Measurements from ENCODE around the gene FGF18.

FGF18 gene

DNA sequence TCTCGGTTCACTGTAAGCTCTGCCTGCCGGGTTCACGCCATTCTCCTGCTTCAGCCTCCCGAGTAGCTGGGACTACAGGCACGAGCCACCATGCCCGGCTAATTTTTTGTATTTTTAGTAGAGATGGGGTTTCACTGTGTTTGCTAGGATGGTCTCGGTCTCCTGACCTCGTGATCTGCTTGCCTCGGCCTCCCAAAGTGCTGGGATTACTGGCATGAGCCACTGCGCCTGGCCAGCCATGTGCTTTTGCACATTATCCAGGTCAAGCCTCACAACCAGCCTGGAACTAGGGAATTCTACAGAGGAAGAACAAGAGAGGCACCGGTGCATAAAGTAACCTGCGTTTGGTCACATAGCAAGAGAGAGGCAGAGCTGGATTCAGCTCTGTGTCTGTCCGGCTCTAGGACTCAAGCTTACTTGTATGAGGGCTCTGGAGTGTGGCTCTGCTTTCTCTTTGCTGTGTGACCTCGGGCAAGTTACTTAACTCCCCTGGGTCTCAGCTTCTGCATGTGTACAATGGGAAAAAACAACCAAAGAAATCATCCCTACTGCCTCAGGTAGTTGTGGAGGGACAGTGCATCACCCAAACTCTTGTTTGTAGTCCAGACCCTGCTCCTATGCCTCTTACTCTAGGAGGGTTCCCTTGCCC, 6.3 kb downstream of the FGF18 start:
- no peak for DNase-seq

DNA sequence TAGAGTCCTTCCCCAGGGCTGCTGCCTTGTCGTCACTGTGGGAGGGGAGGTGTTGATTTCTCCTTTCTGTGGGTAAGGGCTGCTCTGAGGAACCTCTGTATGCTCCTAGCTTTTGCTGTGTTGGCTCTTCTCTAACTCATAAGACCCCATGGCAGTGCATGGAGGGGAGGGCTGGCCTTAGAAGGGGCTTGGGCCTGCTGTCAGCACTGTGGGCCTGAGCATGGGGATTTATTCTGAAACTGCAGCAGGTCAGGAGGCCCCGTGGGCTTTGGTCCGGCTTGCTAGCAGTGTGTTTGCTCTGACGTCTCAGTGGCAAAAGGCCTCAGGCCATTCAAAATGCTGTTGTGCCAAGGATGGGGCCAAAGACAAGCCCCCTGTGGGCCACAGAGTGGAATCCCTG, 6.8 kb downstream of the FGF18 start:
- no peak for DNase-seq

DNA sequence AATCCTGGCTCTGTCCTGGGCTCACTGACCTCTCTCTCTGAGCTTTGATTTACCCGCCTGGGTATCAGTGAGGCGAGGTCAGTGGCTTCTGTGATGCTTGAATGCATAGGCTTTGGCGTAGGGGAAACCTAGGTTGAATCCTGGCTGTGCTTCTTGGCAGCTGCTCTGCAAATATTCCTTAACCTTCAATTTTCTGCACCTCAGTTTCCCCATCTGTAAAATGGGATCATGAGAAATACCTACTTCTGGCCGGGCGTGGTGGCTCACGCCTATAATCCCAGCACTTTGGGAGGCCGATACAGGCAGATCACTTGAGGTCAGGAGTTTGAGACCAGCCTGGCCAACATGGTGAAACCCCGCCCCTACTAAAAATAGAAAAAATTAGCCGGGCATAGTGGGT, 7.2 kb downstream of the FGF18 start:
- no peak for DNase-seq

DNA sequence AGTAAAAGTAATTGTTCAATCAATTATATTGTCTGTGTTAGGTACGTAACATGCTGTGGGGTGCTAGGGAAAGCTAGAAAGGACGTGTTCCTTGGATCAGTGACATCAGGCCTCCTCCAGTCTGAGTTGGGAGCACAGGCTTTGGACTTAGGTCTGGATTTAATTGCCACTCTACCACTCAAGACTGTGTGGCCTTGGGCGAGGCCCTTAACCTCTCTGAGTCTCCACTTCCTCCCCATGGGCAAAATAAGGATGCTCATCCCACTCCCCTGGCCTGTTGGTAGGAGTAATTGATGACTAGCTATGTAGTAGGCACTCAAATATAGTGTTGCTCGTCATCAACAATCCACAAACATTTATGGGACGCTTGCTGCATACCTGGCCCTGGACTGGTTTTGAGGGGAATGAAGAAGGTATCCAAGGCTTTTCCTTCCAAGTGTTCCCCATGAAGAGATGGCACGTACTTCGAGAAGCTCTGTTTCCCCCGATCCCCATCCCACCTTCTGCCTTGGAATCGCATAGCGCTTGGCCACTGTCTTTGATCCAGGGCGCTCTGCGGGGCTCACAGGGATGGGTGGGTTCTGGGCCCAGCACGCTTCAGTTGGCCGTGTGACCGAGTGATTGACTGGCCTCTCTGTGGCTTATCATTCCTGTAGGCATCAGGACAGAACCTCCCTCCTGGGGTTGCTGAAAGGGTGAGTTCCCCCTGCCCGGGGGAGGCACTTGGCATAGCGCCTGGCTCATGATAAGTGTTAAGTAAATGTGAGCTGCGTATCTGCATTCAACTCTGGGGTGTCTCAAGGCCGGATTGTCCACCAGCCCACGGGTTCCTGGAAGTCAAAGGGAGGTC, 8.1 kb downstream of the FGF18 start:
- DNase-seq, result no peak

DNA sequence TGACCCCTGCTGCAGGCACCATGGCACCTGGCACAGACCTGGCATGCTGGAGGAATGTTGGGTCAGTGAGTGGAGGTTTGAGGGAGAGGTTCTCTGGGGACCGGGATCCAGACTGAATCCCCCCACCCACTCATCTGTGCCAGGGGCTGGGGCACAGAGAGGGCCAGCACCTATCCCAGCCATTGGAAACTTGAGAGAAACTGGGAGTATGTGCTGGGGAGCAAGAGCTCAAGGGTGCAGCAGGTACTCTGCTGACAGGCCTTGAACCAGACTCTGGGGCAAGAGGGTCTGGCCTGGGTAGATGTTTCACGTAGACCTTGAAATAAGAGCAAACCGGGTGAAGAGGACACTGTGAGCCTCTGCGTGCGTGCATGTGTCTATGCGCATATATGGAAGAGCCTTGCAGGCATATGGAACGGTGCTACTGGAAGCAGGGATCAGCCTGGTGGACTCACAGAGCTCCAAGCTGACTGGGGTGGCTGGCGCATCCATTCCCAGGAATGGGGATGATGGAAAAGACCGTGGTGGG, 8.8 kb downstream of the FGF18 start:
- no peak for DNase-seq

DNA sequence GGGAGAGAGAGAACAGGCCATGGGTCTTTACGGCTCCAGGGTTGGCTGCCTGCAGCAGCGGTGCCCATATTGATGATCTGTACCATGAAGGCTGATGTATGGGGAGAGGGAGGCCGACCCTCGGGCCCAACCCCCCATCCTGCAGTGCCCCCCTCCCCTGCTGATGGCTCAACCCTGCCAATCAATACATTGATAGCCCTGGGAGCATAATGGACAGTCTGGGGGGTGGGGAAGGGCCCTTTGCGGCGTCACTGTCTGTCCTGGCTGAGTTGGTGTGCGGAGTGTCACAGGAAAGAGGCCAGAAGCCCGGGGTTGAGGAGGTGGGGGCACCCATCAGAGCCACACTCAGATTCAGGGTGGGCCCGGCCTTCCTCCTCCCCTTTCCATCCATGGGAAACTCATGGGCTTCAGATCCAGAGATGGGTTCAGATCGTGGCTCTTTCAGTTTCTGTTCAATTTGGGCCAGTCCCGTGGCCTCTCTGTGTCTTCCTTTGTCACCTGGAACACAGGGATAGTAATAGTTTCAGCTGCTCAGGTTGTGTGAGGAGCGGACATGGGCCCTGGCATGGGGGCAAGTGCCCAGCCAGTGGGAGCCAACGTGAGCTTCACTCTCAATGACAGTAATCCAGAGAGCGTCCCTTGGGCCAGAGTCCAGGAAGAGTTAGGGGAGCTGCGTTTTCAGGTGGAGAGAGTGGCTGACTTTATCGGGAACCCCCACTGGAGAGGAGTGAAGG, 9.5 kb downstream of the FGF18 start:
- no peak for DNase-seq

DNA sequence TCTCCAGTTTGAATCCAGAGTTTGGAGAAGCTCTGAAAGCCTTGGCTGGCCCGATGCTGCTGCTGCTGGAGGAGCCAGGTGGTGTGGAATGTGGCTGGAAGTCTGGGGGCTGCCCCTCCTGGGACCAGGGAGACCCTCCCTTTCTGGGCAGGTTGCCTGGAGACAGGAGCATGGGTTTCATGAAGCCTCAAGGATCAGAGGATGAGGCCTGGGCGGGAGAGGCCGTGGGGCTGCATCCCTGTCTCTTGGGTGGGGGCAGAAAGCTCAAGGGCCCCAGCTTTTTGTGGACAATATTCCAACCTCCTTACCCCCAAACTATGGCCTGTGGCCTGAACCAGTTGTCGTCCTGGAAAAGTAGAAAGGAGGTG, 10.1 kb downstream of the FGF18 start:
- DNase-seq, result no peak

DNA sequence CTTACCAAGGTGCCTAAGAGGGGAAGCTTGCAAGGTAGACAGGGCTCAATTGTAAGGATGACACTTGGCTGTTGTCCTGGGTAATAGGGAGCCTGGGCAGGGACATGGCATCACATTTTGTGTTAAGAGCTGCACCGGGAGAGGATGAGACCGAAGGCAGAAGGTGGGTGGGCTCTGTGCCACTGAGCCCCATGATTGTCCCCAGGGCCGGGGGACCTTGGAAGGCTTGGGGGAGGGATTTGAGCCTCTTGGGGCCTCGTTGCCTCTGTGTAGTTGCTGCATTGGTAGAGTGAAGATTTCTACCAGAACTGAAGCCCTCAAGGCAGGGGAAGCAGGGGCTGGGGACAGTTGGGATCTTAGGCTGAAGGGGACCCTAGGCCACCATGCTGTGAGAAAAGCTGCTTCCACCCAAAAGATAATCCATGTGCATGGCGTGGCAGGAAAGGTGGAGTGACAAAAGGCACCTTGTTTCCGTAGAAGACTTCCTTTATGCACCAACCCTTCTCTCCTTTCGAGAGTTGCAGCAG, 11.9 kb downstream of the FGF18 start:
- DNase-seq, result no peak

DNA sequence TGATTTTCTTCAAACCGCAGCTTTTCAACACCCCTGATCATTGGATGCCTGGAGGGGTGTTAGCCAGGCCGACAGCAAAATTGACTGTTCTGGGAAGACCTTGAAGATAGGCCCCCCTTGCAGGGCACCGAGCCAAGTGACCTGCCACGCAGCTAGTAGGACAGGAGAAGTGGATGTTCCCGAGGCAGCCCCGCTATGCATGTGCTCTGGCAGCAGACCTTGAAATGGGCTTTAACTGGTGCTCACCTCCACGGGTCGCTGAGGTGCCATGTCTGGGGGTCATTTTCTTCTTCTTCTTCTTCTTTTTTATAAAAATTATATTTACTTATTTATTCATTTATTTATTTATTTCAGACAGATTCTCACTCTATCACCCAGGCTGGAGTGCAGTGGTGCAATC, 12.6 kb downstream of the FGF18 start:
- no peak for DNase-seq

DNA sequence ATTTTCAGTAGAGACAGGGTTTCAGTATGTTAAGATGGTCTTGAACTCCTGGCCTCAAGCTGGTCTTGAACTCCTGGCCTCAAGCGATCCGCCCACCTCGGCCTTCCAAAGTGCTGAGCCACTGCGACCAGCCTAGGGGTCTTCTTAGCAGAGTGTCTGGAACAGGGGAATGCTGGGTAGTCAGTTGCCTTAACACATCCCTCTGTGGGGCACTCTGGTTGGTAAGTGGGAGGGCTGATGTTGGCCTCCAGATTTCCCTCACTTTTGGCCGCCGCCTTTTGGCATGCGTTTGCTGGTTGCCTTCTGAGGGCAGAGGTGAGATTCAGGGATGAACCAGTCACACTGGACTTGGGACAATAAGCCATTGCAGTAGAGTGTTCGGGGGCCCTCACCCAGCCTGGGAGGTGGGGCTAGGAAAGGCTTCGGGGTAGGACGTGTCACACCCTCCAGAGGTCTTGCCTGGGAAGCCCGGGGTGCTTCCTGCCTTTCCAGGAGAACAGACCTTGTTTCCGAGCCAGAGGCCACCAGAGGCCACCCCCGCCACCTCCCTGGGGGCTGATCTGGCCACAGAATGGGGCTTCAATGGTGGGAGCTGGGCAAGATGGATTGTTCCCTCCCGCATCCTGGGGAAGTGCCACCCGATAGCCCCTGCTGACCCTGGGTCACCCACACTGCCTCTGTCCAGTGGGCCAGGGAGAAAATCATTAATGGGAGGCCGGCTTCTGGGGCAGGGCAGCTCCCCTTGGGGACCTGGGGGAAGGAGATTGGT, 13.3 kb downstream of the FGF18 start:
- DNase-seq, result no peak

DNA sequence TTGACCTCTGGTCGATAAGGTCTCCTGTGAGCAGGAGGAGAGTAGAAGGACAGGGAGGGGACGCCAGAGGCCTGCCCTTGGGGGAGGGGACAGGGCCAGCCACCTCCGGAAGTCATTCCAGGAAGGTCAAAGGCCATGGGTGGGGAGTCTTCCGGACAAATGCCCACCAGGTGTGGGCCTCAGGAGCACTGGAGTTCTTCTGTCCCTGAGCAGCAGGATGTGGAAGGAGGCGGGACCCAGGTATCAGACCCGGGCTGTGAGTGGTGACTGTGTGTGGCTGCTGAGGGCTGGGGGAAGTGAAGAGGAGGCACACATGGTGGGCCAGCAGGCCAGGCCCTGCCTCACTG, 13.9 kb downstream of the FGF18 start:
- DNase-seq, result no peak

DNA sequence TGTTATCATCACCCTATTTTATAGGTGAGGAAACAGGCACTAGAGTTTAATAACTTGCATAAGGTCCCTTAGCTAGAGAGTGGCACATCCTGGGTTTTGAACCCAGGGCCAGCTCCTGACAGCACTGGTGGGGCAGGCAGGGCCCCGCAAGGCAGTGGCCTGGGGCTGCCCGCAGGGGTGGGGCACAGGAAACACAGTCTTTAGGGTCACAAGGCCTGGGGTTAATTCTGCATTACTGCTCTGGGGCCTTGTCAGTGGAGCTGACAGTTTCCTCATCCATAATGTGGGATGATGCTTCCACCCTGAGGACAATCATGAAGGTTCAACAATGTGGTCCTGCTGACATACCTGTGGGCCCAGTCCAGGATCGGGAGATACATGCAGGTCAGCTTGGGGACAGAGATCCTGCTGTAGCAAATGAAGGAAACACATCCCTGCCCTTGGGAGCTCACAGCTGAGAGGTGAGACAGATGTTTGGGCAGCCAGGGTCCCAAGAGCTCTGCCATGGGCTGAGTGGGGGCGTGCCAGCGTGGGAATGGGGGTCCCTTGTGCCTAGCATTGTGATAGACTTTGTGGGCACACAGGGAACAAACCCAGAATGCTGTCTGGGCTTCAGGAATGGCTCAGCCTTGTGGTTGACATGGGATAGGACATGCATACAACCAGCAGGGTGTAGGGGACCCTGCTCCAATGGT, 14.7 kb downstream of the FGF18 start:
- no peak for DNase-seq

DNA sequence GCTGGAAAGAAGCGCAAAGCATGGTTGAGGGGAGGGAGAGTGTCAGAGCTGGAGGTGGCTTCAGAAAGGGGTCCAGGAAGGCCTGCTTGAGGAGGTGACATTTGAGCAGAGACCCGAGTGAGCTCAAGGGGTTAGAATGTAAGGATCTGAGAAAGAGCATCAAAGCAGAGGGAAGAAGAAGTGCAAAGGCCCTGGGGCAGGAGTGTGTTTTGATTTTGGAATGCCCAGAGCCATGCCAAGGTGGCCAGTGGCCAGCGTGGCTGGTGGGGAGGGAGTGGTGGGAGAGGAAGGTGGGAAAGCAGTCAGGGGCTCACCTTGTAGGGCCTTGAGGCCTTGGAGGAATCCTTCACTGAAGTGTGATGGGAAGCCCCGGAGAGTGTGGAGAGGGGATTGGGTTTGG, 15.4 kb downstream of the FGF18 start:
- DNase-seq, result no peak

DNA sequence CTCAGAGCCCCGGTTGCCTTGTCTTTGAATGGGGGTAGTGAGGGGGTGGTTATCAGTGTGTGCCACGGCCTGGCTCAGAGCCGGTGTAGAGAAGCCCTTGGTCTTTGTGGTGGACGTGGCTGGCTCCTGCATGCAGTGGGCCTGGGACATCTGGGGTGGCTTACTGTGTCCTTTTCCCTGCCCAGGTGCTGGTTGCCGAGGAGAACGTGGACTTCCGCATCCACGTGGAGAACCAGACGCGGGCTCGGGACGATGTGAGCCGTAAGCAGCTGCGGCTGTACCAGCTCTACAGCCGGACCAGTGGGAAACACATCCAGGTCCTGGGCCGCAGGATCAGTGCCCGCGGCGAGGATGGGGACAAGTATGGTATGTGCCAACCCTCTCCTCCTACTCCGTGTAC, 16.5 kb downstream of the FGF18 start:
- no peak for DNase-seq

DNA sequence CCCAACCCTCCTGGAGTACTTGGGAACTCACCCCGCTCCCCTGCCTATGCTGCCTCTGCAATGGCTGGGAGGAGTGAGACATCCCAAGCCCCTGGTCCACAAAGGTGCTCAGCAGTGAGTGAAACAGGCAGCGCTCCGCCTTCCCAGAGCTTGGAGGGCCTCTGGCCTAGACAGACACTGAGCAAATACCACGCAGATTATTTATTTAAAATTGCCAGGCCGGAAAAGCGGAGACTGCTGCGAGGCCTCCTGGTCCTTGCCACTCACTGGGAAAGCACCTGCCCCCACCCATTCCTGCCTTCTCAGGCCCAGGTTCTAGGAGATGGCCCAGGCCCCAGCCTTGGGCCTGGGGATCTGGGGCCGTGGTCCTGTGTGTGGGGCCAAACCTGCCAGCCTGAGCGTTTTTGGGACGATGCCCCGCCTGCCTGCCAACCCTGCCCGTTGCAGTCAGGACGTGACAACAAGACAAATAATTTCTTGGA, 17.4 kb downstream of the FGF18 start:
- no peak for DNase-seq

DNA sequence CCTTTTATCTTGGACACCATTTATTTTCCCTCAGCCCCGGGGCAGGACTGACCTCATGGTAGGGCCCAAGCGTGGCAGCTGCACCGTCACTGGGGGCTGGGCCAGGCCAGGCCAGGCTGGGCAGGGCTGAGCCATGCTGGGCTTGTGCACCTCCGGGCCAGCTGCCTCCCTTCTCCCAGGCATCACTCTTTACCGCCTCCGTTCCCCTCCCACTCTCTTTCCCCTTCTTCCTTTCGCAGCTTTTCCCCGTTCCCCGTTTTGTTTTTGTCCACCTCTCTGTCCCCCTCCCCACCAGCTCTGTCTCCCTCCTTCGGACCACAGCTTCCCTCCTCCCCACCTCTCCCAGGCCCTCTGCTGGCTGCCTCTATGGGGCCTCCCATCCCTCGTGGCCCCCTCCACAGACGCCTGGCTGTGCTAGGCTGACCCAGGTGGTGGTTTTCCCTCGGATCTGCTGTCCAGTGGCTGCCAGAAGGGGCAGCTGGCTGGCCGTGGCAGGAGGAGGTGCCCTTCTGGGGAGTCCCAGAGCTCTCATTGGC, 17.9 kb downstream of the FGF18 start:
- no peak for DNase-seq

DNA sequence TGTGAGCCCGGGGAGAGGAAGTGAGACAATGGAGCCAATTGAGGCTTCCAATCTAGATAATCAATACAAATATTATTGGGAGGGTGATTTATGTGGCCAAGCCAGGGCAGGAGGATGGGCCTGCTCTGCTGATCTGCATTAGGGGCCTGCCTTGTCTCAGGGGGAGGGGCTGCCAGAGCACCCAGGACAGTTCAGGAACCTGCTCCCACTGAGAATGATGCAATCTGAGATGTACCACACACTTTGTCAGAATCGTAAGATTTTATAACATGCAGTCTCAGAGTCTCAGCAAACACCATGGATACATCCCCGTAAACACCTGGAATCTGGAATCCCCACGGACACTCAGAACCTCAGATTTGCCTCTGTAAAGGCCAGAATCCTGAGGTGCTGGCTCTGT, 19.3 kb downstream of the FGF18 start:
- no peak for DNase-seq

DNA sequence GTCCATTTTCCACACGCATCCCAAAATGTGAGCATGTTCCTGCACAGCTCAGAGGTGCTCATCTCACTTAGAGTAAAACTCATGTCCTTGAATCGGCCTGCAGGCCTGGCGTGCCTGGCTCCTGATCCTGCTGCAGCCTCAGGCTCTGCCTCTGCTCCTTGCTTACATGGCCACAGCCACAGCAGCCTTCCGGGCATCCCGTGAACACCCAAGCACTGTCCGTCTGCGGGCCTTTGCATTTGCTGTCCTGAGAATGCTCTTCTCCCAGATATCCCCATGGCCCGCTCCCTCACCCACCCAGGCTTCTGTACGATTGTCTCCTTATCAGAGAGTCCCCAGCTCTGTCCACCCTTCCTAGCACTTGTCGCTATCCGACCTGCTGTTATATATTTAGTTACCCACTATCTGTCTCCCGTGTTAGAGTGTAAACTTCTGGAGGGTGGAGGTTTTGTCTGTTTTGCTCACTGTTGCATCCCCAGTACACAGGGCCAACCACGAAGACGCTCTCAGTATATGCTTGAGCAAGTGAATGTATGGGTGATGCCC, 21.9 kb downstream of the FGF18 start:
- DNase-seq, result no peak

DNA sequence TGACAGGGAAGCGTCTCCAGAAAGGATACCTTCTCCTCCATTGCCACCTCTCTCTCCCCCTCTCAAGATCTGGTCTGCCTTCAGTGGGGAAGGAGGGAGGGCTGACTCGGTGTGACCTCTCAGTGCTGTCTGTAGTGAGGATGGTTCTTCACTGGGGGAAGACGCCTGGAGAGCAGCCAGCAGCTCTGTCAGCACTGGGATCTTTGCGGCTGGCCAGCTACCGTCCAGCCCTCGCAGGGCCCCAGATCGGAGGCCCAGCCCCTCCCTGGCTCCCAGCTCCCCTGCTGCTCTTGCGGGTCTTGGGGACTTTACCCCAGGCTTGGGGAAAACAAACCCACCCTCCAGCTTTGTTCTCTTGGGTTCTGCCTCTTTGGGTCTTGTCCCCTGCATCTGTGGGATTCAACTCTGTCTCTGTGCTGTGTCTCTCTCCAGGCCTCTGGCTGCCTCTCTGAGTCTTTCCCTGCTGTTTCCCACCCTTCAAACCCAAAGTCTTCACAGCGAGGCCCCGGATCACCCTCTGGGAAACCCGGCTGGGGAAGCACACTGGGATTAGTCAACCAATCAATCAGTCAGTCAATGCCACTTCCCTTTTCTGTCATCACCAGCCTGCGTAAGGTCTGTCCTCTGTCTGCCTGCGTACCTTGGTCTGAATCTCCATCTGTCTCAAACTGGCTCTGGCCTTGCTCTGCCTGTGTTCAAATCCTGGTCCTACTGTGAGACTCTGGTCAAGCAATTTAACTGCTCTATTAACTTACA, 23.0 kb downstream of the FGF18 start:
- no peak for DNase-seq

DNA sequence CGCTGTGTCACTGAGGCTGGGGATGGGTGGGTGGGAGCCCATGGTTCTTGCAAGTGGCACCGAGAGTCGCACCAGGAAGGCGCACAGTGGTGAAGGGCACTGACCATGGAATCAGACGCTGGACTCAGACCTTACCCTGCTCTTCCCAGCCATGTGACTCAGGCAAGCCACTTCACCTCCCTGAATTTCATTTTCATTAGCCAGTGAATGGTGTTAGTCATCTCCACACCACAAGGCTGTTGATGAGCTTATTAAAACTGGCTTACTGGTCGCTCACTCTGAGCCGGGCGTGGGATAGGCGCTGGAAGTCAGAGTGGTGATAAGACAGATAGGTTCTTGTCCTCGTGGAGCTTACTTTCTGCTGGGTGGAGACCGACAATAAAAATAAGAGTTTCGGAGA, 25.1 kb downstream of the FGF18 start:
- no peak for DNase-seq
